NK-92 (cell line): ENCODE measurements around the gene OGT.
"Not testable (repeated sequence)": the region's sequence is repeated elsewhere in the genome, so short reads cannot be mapped to it uniquely, and the experiment has no call there.

Experiments
- DNase-seq: peaks from one replicate; lab custom pipeline; 2025; ENCODE audit not compliant: unreplicated experiment; lab: John Stamatoyannopoulos, UW

The OGT gene

GRCh38 chrX:71579990-71580380 is 47.1 kb downstream of the OGT start:
- no peak for DNase-seq

GRCh38 chrX:71581210-71581609 is 48.3 kb downstream of the OGT start:
- no peak for DNase-seq

DNA sequence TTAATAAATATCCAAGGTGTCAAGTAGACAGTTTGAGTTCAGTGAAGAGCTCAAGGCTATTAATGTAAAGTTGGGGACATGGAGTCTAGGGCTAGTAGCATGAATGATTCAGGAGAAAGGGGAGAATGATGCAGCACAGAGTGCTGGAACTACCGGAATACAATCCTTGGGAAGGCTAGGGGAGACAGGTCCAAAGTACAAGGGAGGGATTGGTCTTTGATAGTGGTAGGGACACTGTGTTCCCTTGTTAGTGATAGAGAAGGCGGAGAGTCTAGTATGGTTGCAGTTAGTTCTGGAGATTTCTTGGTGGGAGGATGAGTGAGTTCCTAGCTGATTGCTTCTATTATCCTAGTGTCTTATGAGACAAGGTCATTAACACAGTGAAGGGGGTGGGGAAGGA is 54.0 kb downstream of the OGT start:
- DNase-seq, result no peak

- not testable (repeated sequence) for DNase-seq
Observed at GRCh38 chrX:71593210-71593609, 60.3 kb downstream of the OGT start.

DNA sequence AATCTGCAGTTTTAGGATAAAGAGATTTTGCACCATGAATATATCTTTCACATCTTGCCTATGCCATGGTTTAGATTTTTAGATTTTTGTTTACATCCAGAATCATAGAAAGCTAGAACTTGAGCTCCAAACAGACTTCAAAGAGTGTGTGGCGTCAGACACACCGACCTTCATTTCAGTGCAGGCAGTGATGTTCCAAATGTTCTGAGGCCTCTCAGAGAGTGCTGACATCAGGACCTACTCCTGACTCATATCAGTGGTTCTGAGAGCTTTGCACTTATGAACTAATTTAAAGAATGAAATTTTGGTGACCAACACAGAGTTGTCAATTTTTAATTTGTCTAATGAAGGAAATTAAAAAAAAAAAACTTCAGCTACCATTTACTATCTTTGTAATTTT is 67.1 kb downstream of the OGT start:
- DNase-seq, result no peak

GRCh38 chrX:71603618-71604017 is 70.7 kb downstream of the OGT start:
- no peak for DNase-seq

DNA sequence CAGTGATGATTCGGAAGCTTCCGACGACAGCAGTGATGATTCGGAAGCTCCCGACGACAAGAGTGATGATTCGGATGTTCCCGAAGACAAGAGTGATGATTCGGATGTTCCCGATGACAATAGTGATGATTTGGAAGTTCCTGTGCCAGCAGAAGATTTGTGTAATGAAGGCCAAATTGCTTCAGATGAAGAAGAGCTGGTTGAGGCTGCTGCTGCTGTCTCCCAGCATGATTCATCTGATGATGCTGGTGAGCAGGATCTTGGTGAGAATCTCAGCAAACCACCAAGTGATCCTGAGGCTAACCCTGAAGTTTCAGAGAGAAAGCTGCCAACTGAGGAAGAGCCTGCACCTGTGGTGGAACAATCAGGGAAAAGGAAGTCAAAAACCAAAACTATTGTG is 71.2 kb downstream of the OGT start:
- DNase-seq, result no peak

- no peak for DNase-seq
Observed at GRCh38 chrX:71604796-71605568, 72.1 kb downstream of the OGT start.

DNA sequence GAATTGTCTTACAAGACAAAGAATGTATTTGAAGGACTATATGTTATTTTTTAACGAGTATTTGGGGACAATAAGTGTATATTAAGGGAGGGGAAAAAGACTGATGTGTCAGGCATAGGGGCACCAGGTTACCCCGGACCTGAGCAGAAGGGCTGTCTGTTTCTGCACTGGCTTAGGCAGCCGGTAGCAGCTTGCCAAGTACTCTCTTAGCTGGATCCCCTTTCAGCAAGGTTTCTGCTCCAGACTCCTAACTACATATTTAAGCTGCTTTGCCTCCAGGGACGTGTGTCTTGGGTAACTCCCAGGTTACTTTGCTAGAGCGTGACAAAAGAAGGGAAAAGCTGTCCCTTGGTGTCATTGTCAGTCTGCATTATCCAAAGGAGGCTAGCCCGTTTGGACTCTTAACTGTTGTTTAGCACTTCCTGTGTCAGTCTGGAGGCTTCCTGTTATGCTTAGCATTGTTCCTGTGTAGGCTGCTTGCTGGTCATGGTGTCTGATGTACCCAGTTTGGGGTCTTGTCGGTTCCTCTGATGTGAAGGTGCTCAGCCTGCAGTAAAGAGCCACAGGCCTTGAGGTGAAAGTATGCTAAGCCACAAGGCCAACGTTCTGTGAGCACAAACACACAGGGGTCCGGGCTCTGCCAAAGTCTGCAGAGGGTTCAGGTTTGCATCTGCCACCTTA is 73.8 kb downstream of the OGT start:
- DNase-seq, result no peak

GRCh38 chrX:71607488-71607887 is 74.6 kb downstream of the OGT start:
- DNase-seq, result no peak

DNA sequence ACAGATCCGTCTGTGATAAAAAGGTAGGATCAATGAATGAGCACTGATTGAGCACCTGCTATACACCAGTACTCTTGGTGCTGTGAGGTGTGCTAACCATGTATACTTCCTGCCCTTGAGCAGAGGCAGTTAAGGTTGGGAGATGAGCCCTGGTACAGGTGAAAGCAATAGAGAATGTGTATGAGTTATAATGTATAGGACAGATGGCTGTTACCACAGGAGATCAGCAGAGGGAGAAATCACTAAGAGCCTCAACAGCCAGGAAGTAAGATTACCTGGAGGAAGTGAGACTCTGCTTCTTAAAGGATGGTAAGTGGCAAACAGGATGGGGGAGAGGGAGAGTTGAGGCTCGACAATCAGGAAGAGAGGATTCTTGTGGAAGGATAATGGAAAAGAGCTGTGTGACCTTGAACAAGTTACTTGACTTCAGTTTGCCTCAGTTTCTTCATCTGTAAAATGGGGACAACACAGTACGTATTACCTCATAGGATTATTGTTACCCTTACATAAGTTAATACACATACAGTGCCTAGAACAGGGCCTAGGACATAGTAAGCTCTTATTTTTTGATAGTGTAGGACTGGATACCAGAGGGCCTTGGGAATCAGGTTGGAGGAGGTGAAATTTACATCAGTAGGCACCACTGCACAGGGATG is 76.3 kb downstream of the OGT start:
- no peak for DNase-seq

DNA sequence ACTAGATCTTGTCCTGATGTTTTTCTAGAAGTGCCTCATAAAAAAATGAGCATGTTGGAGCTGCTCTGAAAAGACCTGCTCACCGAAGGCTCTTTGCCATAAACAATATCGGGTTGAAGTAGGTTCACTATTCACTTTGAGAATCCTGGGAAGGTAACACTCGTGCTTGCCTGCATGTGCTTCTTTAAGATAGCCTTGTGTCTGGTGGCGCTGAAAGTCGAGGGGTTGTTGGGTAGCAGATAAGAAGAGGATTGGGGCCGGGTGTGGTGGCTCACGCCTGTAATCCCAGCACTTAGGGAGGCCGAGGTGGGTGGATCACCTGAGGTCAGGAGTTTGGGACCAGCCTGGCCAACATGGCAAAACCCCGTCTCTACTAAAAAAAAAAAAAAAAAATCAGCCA is 78.8 kb downstream of the OGT start:
- DNase-seq, result not testable (repeated sequence)

DNA sequence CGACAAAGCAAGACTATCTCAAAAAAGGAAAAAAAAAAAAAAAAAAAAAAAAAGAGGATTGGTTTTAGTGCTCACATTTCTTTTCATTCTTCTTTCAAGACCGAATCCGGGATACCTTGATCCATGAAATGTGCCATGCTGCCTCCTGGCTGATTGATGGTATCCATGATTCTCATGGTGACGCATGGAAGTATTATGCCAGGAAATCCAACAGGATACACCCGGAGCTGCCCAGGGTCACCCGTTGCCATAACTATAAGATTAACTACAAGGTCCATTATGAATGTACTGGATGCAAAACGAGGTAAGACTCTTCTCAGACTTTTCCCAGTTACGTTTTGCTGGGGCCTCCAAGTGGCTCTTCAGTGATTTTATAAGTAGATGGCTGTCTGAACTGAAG is 79.4 kb downstream of the OGT start:
- DNase-seq, result no peak

DNA sequence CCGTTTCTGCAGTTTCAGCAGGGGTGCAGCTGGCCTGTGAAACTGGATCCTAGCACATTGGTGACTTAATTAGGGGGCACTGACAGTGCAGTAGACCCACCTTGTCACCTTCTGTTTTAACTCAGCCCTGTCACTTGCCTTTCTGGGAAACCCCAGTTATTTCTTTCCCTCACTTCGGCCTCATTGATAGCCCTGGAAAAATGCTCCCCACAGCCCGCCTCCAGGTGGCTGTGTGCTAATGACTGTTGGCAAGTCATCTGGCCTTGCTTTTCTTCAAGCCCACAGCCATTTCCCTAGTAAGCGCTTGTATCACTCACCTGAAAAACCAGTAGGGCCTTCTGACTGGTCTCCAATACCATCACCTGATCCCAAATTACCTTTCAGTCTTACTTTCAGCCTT is 82.2 kb downstream of the OGT start:
- DNase-seq, result no peak

DNA sequence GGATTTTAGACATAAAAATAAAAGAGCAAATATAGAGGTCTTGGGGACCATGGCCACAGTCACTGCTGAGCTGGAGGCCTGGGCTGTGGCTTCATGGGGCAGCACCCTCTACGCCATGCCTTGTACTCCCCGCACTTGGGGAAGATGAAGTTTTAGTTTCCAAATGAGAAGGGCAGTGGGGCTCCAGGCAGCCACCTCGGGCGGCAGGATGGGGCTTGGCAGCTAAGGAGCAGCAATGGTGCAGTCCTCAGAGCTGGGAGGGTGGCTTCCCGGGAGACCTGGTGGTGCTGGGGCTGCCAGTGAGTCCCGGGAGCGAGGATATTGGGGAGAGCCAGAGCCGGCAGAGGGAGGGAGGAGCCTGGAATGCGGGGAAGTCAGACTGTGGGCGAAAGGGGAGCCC is 83.0 kb downstream of the OGT start:
- no peak for DNase-seq

GRCh38 chrX:71616672-71617529 is 84.0 kb downstream of the OGT start:
- no peak for DNase-seq

GRCh38 chrX:71617742-71618141 is 84.8 kb downstream of the OGT start:
- DNase-seq, result no peak

- DNase-seq, result no peak
Observed at GRCh38 chrX:71618303-71618721, 85.4 kb downstream of the OGT start, which contains the start of gene CXCR3. CXCR3 (minus strand) TSS chrX:71618511; CDS start chrX:71618449, 62 bp downstream.

DNA sequence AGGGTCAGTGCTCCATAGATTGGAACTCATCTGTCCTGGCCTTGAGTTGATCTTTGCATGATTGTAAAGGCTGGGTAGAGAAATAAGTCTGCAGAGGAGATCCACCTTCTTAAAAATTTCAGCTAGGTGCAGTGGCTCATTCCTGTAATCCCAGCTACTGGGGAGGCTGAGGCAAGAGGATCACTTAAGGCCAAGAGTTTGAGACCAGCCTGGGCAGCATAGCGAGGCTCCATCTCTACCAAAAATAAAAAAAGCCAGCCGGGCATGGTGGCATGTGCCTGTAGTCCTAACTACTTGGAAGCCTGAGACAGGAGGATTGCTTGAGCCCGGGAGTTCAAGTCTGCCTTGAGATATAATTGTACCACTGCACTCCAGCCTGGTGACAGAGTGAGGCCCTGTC is 85.9 kb downstream of the OGT start:
- DNase-seq, result no peak

DNA sequence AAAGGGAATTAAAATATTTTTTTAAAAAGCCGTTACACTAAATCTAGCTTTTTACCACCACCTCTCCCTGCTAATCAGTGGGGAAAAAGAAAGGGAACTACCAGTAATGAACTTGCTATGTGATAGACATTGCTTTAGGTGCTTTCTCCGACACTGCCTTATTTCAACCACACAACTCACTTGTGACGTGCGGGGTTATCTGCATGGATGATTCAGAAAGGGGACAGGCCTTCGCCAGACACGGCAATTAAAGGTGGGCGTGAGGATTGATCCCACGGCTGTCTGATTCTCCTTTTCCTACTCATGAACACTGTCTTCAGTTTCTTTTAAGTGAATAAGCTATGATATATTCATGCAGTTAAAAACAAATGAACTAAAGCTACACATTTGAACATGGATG is 86.3 kb downstream of the OGT start:
- no peak for DNase-seq

GRCh38 chrX:71619986-71620385 is 87.1 kb downstream of the OGT start:
- no peak for DNase-seq
